GM04504 (cell line): ENCODE measurements around the gene OTOGL.
"Not testable (repeated sequence)": the region's sequence is repeated elsewhere in the genome, so short reads cannot be mapped to it uniquely, and the experiment has no call there.

Source experiments
- DNase-seq: peaks from one replicate; pipeline ENCODE4 v3.0.0-alpha.2; 2012; ENCODE audit warnings: low read depth

OTOGL gene

DNA sequence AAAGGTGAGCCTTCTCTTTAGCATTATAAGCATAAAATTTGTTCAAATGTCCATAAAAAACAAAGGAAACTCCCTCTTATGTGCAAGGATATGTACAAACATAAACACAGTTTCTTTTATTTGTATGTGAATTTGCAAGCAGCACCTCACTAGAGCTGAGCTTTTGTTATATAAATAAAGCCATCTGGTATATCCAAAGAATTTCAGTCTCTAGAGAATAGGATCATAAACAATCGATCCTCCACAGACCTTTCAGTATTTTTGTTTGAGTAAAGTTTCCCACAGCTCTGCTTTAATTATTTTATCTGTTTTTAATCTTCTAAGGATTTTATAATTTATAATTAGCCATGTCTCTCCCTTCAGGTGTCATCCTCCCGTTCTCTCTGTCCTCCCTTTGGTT lies 89.2 kb downstream of the OTOGL start:
- DNase-seq = no peak

DNA sequence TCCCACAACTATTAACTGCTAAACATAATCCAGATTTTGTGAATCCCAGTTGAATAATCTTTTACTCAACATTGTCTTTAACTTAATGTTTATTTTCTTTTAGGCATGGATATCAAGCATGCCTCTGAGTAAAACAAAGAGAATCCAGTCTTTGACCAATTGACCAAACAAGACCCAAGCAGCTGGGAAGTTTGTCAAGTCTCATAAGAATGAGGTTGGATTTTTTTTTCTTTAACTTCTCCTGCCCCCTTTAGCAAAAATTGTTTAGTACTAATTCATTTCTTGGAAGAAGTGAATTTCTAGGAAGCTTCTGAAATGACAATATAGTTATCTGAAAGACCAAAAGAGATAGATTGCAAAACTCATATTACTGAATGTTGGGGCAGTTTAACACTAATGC lies 89.9 kb downstream of the OTOGL start:
- DNase-seq = peak; percentile 56

- no peak for DNase-seq
These were observed 90.7 kb downstream of the OTOGL start for GRCh38 chr12:80190001-80190400.

GRCh38 chr12:80192087-80192486 lies 92.8 kb downstream of the OTOGL start:
- DNase-seq = no peak

- no peak for DNase-seq
These were observed 94.5 kb downstream of the OTOGL start for GRCh38 chr12:80193865-80194264.

DNA sequence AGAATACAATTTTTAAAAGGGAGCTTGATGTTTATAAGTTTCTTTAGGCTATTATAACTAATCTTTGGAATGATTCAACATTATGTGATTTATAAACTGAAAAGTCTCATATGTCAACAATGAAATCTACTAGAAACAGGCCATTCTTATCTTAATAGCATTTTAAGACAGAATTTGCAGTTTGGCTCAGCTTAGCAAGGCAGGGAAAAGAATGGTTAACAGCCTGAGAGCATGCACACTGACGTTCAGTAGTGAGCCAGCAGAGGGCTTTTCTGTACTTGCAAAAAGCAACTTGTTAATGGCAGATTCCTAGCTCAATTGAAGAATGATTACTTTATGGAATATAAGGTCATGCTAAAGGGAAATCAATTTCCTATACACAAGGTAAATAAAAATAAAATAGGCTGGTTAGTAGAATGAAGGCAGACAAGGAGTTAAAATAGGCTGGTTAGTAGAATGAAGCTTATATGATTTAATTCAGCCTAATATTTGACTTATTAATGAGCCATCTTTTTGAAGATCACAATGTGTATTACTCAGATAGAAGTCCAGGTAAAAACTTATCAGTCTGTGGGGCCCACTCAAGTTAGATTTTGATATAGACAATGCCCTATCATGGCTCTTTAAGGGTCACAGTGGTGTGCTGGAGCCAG lies 95.9 kb downstream of the OTOGL start:
- DNase-seq = peak; percentile 29

GRCh38 chr12:80195737-80196136 lies 96.4 kb downstream of the OTOGL start:
- no peak for DNase-seq

DNA sequence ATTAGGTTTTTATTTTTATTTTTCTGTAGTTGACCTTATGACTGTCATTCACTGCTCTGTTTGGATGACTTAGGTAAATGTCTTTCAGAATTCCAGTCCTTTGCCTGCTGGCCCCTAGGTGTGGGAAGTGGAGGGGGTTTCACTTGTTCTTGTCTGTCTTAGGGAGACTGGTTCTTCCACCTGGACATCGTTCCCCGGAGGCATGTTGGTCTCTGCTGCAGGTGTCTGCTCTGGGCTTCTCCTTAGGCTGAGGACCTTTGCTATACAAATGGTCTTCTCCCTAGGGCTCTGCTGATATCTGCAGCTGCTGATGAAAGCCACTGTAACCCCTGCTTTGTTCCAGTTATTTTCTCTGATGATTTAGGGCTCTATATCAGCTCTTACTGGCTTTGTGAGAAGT lies 97.1 kb downstream of the OTOGL start:
- DNase-seq = no peak

DNA sequence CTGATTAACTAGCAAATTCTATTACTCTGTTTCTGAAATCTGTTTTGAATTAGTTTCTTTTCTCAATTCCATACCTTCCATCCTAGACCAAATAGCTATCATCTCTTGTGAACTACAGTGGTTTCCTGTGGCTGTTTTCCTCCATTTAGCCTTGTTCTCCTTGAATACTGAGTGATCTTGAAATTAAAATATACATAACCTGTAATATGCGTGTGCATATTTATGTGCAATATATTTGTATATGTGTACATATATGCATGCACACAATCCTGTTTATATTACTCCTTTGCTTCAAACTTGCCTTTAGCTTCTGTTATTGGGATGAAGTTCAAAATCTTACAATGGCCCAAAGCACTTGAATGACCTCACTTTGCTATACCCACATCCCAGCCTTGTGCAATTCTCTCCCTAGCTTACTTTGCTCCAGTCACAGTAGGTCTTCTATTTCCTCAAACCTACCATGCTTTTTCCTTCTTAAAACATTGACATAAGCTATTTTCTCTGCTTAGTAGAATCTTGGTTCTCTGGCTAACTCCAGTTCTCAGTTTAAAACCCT lies 99.5 kb downstream of the OTOGL start:
- no peak for DNase-seq

DNA sequence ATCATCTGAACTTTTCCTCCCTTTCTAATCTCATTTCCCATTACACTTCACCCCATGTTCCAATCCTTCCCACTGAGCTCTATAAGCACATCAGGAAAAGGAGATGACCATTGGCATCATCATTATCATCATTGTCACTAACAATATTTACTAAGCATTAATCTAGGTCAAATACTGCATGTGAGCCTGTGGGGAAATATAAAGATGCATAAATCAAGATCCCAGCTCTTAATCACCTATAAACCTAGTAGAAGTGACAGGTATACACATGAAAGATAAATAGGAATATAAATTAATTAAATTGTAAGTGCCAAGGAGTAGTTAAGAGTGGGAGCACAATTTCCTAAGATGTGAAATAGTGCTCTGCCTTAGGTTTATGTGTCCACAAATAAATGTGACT lies 100.6 kb downstream of the OTOGL start:
- DNase-seq = no peak

GRCh38 chr12:80200414-80200813 lies 101.1 kb downstream of the OTOGL start:
- DNase-seq = no peak

- no peak for DNase-seq
These were observed 102.6 kb downstream of the OTOGL start for GRCh38 chr12:80201908-80202307.

DNA sequence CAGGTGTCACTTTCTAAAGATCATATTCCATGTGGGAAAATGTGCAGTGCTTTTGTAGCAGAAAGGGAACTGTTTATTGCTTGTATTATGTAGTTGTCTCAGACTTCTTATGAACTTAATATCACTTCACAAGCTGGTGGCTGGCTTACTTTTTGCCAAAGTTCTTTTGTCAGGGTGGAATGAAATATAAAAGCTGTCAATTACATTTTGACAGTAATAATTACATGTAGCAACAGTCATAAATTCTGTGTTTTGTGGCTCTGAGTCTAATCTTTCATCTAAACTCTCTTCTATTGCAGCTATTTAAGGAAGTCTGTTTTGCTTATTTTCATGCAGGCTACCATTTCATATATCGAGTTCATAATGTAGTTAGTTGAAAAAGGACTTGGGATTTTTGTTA lies 106.6 kb downstream of the OTOGL start:
- DNase-seq = no peak

DNA sequence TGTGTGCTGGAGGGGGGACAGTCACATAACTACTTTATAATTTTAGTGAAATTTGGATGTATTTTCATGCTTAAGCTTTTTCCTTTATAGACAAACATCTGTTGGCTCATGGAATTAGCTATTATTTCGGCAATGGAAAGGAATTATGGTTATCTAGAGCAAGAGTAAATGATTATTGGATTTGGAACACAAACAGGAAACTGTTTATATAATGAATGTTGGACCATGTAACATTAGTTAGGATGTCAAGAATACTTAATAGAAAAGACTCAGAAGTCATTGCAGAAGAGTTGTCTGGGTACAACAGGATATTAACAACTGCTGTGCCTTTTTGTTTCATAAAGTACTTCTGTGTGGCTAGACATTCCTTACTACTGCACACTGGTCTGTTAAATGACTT lies 108.7 kb downstream of the OTOGL start:
- DNase-seq = no peak

GRCh38 chr12:80211671-80212070 lies 112.3 kb downstream of the OTOGL start:
- no peak for DNase-seq

DNA sequence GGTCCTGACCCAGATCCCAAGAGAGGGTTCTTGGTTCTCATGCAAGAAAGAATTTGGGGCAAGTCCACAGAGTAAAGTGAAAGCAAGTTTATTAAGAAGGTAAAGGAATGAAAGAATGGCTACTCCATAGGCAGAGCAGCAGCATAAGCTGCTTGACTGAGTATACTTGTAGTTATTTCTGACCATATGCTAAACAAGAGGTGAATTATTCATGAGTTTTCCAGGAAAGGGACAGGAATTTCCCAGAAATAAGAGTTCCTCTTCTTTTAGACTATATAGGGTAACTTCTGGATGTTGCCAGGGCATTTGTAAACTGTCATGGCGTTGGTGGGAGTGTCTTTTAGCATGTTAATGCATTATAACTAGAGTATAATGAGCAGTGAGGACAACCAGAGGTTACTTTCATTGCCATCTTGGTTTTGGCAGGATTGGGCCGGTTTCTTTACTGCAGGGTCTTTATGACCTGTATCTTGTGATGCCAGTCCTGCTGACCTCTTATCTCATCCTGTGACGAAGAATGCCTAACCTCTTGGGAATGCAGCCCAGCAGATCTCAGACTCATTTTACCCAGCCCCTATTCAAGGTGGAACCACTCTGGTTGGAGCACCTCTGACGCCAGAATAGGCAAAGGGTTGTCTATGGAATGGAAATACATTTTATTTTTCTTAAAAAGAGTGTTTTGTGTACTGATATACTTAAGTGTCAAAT lies 113.8 kb downstream of the OTOGL start:
- DNase-seq = no peak

GRCh38 chr12:80213871-80214270 lies 114.5 kb downstream of the OTOGL start:
- no peak for DNase-seq

GRCh38 chr12:80217011-80217535 lies 117.7 kb downstream of the OTOGL start:
- no peak for DNase-seq

GRCh38 chr12:80218925-80219324 lies 119.6 kb downstream of the OTOGL start:
- DNase-seq = not testable (repeated sequence)

DNA sequence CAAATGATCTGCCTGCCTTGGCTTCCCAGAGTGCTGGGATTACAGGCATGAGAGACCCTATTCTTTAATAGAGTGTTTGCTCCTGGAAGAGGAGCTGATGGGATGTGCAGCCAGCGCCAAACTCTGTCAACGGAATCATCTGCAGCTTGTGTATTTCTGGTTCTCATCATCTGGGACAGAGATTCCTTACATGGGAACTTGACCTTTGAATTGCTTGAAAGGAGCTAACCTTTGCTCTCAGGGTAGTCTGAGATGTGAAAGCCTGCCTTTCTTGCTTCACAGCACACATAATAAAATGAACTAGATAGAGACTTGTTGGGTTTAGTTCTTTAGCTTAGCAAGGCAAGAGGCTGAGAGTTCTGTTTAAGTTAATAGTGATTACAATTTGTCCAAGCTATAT lies 120.0 kb downstream of the OTOGL start:
- DNase-seq = no peak

GRCh38 chr12:80222261-80222660 lies 122.9 kb downstream of the OTOGL start:
- DNase-seq = no peak

- DNase-seq = no peak
These were observed 127.2 kb downstream of the OTOGL start for GRCh38 chr12:80226576-80226975.

DNA sequence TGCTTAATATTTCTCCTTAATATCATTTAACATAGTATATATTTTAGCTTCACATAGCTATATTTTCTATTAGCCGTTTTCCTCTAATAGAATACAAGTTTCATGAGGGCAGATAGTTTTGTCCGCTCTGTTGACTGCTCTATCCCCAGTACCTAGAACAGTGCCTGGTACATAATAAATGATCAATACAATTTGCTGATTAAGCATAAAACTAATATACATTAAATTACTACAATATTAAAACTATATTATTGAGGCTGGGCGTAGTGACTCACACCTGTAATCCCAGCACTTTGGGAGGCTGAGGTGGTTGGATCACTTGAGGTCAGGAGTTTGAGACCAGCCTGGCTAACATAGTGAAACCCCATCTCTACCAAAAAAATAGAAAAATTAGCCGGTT lies 128.6 kb downstream of the OTOGL start:
- not testable (repeated sequence) for DNase-seq
